Omental fat pad (tissue), 4 donors: ENCODE results near the gene MYO9B. TPM values are rescaled to one million over a fixed set of nuclear protein-coding genes. Genes with fewer than 3 reads are reported as not detected.
A peak's percentile ranks its signal among the peaks of the same experiment; 100 is the strongest.
"Not testable (repeated sequence)": the region's sequence is repeated elsewhere in the genome, so short reads cannot be mapped to it uniquely, and the experiment has no call there.

Experiments used
- ATAC-seq: fragments of 150-250 bp; one replicate; pipeline ENCODE4 v1.9.1; 2016; ENCODE audit warnings: mild to moderate bottlenecking, moderate library complexity; ENCODE audit not compliant: low FRiP score
- DNase-seq: peaks from one replicate; pipeline ENCODE4 v3.0.0-alpha.2; 2019; ENCODE audit warnings: low spot score
- CTCF ChIP-seq, 3 donors: fragments of 450-650 bp; IDR thresholded peaks; one replicate each; pipeline ENCODE4 v1.5.1; 2016 to 2017; ENCODE audit warnings: antibody characterized with exemption in 3 of 3, mild to moderate bottlenecking in 3 of 3, moderate library complexity in 2 of 3
- total RNA-seq, 4 donors: library from RNA; depleted of rRNA; stranded (reverse); fragments of >200 nt; gene quantifications; one replicate each; pipeline ENCODE4 v1.1.0, GENCODE V29; 2016

Gene MYO9B
- total RNA-seq, 4 donors from 2014 or later: 52.7 to 149 (median 85.7) TPM

- DNase-seq: no peak
- TF ChIP-seq CTCF (IDR thresholded peaks at IDR 0.05): no peak
- ATAC-seq: no peak
Observed at GRCh38 chr19:17180997-17181702, 105.6 kb downstream of the MYO9B start.

GRCh38 chr19:17183271-17183761, 107.7 kb downstream of the MYO9B start:
- DNase-seq: no peak
- ATAC-seq: no peak
- no peak for TF ChIP-seq CTCF (IDR thresholded peaks at IDR 0.05)

- no peak for TF ChIP-seq CTCF (IDR thresholded peaks at IDR 0.05)
- no peak for DNase-seq
- ATAC-seq: no peak
Observed at GRCh38 chr19:17183858-17184321, 108.3 kb downstream of the MYO9B start.

- ATAC-seq: no peak
- DNase-seq: no peak
- no peak for TF ChIP-seq CTCF (IDR thresholded peaks at IDR 0.05)
Observed at GRCh38 chr19:17184371-17184841, 108.8 kb downstream of the MYO9B start.

- no peak for TF ChIP-seq CTCF (IDR thresholded peaks at IDR 0.05)
- DNase-seq (no peak), ATAC-seq (no peak)
Observed at GRCh38 chr19:17185590-17185989, 110.0 kb downstream of the MYO9B start.

GRCh38 chr19:17191736-17192135, 116.2 kb downstream of the MYO9B start:
- DNase-seq, ATAC-seq: not testable (repeated sequence)

GRCh38 chr19:17192751-17193150, 117.2 kb downstream of the MYO9B start:
- peak; percentile 9 for ATAC-seq
- no peak for TF ChIP-seq CTCF (IDR thresholded peaks at IDR 0.05)
- DNase-seq: no peak
